ENCODE data around the gene SLC6A16. TPM values are rescaled to one million over a fixed set of nuclear protein-coding genes. Genes with fewer than 3 reads are reported as not detected.

The SLC6A16 gene
- total RNA-seq, 1 experiment from 2014 or later: 0.61 TPM

- no peaks in the 10 kb centered on the region for H3K27me3 ChIP-seq (ENCODE audit: insufficient read depth, low read depth)
- H3F3A ChIP-seq (ENCODE audit: insufficient read depth, low read depth): no peaks in the 10 kb centered on the region
- H3K9me2 ChIP-seq (ENCODE audit: insufficient read depth): no peaks in the 10 kb centered on the region
- H3K79me2 ChIP-seq (ENCODE audit: low read depth): no peaks in the 10 kb centered on the region
- no peak for DNase-seq
- no peak overlapping the region for H2AFZ ChIP-seq
- H4K20me1 ChIP-seq (ENCODE audit: insufficient read depth): no peaks in the 10 kb centered on the region
- intact Hi-C loops (cut with micrococcal nuclease; ENCODE audit: unreplicated experiment): no loop called here
- no peak for TF ChIP-seq EZH2 (IDR thresholded peaks at IDR 0.05; ENCODE audit: low read depth)
- TF ChIP-seq CTCF (conservative IDR thresholded peaks at IDR 0.05): no peak
- no peak overlapping the region for H3K27ac ChIP-seq
- CTCF ChIA-PET: no interaction called here
- H3K4me3 ChIP-seq: no peak overlapping the region
- 0 out of 2 replicates have a peak, but pooled peaks cover 4% of the 10 kb centered on the region for H3K36me3 ChIP-seq (ENCODE audit: low read depth)
- H3K4me2 ChIP-seq: no peak overlapping the region
- H3K9me3 ChIP-seq (ENCODE audit: insufficient read depth, low read depth): no peaks in the 10 kb centered on the region
- H3K4me1 ChIP-seq (replicated peaks; ENCODE audit: insufficient read depth): no peaks in the 10 kb centered on the region
- POLR2A ChIA-PET (ENCODE audit: unreplicated experiment): no interaction called here
- BruUV-seq (replicated peaks): no TSS peak
These were observed 19.8 kb upstream of the SLC6A16 start for GRCh38 chr19:49344505-49345423.

GRCh38 chr19:49343123-49343522 is 18.1 kb upstream of the SLC6A16 start:
- no peaks in the 10 kb centered on the region for H3K4me1 ChIP-seq (replicated peaks; ENCODE audit: insufficient read depth)
- H3K27me3 ChIP-seq (ENCODE audit: insufficient read depth, low read depth): no peaks in the 10 kb centered on the region
- no peaks in the 10 kb centered on the region for H4K20me1 ChIP-seq (ENCODE audit: insufficient read depth)
- TF ChIP-seq EZH2 (IDR thresholded peaks at IDR 0.05; ENCODE audit: low read depth): no peak
- no peak for TF ChIP-seq CTCF (conservative IDR thresholded peaks at IDR 0.05)
- no peaks in the 10 kb centered on the region for H3F3A ChIP-seq (ENCODE audit: insufficient read depth, low read depth)
- intact Hi-C loops (cut with micrococcal nuclease; ENCODE audit: unreplicated experiment): no loop called here
- H3K79me2 ChIP-seq (ENCODE audit: low read depth): no peaks in the 10 kb centered on the region
- no peaks in the 10 kb centered on the region for H3K9me2 ChIP-seq (ENCODE audit: insufficient read depth)
- no peak overlapping the region for H2AFZ ChIP-seq
- H3K36me3 ChIP-seq (ENCODE audit: low read depth): 0 out of 2 replicates have a peak, but pooled peaks cover 4% of the 10 kb centered on the region
- BruUV-seq (replicated peaks): no TSS peak
- POLR2A ChIA-PET (ENCODE audit: unreplicated experiment): no interaction called here
- CTCF ChIA-PET: no interaction called here
- DNase-seq: no peak
- H3K27ac ChIP-seq: no peak overlapping the region
- H3K4me3 ChIP-seq: no peak overlapping the region
- H3K4me2 ChIP-seq: no peak overlapping the region
- H3K9me3 ChIP-seq (ENCODE audit: insufficient read depth, low read depth): no peaks in the 10 kb centered on the region

- 0 out of 2 replicates have a peak, but pooled peaks cover 4% of the 10 kb centered on the region for H3K36me3 ChIP-seq (ENCODE audit: low read depth)
- intact Hi-C loops (cut with micrococcal nuclease; ENCODE audit: unreplicated experiment): no loop called here
- no TSS peak for BruUV-seq (replicated peaks)
- no peak overlapping the region for H3K27ac ChIP-seq
- POLR2A ChIA-PET (ENCODE audit: unreplicated experiment): no interaction called here
- DNase-seq: no peak
- H3K9me2 ChIP-seq (ENCODE audit: insufficient read depth): no peaks in the 10 kb centered on the region
- no peak for TF ChIP-seq CTCF (conservative IDR thresholded peaks at IDR 0.05)
- TF ChIP-seq EZH2 (IDR thresholded peaks at IDR 0.05; ENCODE audit: low read depth): no peak
- no peaks in the 10 kb centered on the region for H3K27me3 ChIP-seq (ENCODE audit: insufficient read depth, low read depth)
- H3K4me3 ChIP-seq: no peak overlapping the region
- H3F3A ChIP-seq (ENCODE audit: insufficient read depth, low read depth): no peaks in the 10 kb centered on the region
- no peaks in the 10 kb centered on the region for H4K20me1 ChIP-seq (ENCODE audit: insufficient read depth)
- no peak overlapping the region for H3K4me2 ChIP-seq
- no peaks in the 10 kb centered on the region for H3K79me2 ChIP-seq (ENCODE audit: low read depth)
- no peaks in the 10 kb centered on the region for H3K9me3 ChIP-seq (ENCODE audit: insufficient read depth, low read depth)
- H2AFZ ChIP-seq: no peak overlapping the region
- no peaks in the 10 kb centered on the region for H3K4me1 ChIP-seq (replicated peaks; ENCODE audit: insufficient read depth)
- CTCF ChIA-PET: no interaction called here
These were observed 17.3 kb upstream of the SLC6A16 start for GRCh38 chr19:49342291-49342721.

Data from PC-9 (cell line).